Epithelial cell of proximal tubule (primary cell): ENCODE results near the gene MYBL2. TPM values are rescaled to one million over a fixed set of nuclear protein-coding genes. Genes with fewer than 3 reads are reported as not detected.

Experiments
- DNase-seq: peaks from one replicate; pipeline ENCODE4 v3.0.0-alpha.2; 2011; ENCODE audit warnings: low read depth
- H3K4me3 ChIP-seq: 2 replicates; pipeline ENCODE4 v1.5.1; 2011; ENCODE audit warnings: low read depth, mild to moderate bottlenecking, low read length
- CTCF ChIP-seq: conservative IDR thresholded peaks from 2 replicates; pipeline ENCODE4 v1.5.1; 2012; ENCODE audit warnings: low read depth, mild to moderate bottlenecking, low read length
- total RNA-seq: library from RNA; depleted of rRNA; stranded (reverse); fragments of >200 nt; gene quantifications from 2 replicates; pipeline ENCODE4 v1.2.3, GENCODE V29; 2015

Gene MYBL2
- total RNA-seq, 1 donor from 2014 or later: 77.0 TPM

GRCh38 chr20:43722153-43722505, 55.2 kb downstream of the MYBL2 start:
- DNase-seq: no peak
- TF ChIP-seq CTCF: no peak
- no peak overlapping the region for H3K4me3 ChIP-seq

- H3K4me3 ChIP-seq: no peak overlapping the region
- no peak for TF ChIP-seq CTCF
- DNase-seq: no peak
Observed at GRCh38 chr20:43723186-43723585, 56.3 kb downstream of the MYBL2 start.

- TF ChIP-seq CTCF: no peak
- DNase-seq: no peak
- no peak overlapping the region for H3K4me3 ChIP-seq
Observed at GRCh38 chr20:43723735-43724134, 56.8 kb downstream of the MYBL2 start.

GRCh38 chr20:43724383-43724782, 57.5 kb downstream of the MYBL2 start:
- no peak for DNase-seq
- H3K4me3 ChIP-seq: no peak overlapping the region
- TF ChIP-seq CTCF: no peak

- no peak overlapping the region for H3K4me3 ChIP-seq
- DNase-seq: no peak
- no peak for TF ChIP-seq CTCF
Observed at GRCh38 chr20:43725666-43726065, 58.8 kb downstream of the MYBL2 start.

- no peak for TF ChIP-seq CTCF
- no peak overlapping the region for H3K4me3 ChIP-seq
- DNase-seq: no peak
Observed at GRCh38 chr20:43726333-43726732, 59.4 kb downstream of the MYBL2 start.

- no peak for TF ChIP-seq CTCF
- no peak for DNase-seq
Observed at GRCh38 chr20:43726811-43727338, 60.0 kb downstream of the MYBL2 start, which contains the start of gene GTSF1L. Gene GTSF1L, minus strand, starts transcription at chr20:43727002. Its CDS starts 308 bp downstream, at chr20:43726694.

More at GRCh38 chr20:43726811-43727338, 60.0 kb downstream of the MYBL2 start, which contains the start of gene GTSF1L:
- H3K4me3 ChIP-seq: no peak within 1 kb of the TSS
